Hematopoietic multipotent progenitor cell treated with erythropoietin and hydrocortisone succinate and interleukin-3 and kit ligand, for 15 days (in vitro differentiated cells): ENCODE measurements around the gene KCNQ5.

ENCODE experiments used
- DNase-seq: peaks from one replicate; pipeline ENCODE4 v3.0.0-alpha.2; 2015; ENCODE audit warnings: low spot score

The KCNQ5 gene

DNA sequence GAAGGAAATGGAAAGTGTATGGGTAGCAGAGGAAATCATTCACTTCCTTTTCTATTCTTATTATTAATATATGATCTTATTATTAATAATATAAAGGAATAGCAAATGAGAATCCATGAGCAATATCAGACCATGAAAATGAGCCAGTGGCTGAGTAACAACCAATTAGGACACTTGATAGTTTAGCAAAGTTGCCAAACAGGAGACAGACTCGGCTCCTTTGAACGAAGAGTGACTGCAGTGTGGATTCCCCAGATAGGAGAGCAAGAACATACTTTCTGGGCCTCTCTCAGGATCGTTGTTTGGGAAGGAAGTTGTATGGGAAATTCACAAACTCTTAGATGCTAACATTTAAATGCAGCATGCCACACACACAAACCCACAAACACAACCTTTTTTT is 381.4 kb downstream of the KCNQ5 start:
- DNase-seq = no peak

DNA sequence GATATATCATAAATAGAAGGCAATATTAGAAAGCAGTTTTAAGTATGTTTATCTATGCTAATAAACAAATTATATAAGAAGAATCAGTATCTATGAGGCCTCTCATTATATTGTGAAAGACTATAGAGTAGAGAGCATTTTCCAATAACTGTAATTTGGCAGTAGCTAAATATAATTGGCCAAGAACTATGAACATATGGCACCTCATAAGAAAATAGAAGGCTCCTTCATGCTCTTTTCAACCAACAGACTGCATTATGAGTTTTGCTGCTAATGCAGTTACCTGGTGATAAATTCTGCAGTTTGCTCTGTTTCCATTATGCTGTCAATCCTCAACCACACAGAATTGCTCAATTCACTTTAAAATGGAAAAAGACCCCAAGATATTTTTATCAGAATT is 382.4 kb downstream of the KCNQ5 start:
- DNase-seq = no peak

DNA sequence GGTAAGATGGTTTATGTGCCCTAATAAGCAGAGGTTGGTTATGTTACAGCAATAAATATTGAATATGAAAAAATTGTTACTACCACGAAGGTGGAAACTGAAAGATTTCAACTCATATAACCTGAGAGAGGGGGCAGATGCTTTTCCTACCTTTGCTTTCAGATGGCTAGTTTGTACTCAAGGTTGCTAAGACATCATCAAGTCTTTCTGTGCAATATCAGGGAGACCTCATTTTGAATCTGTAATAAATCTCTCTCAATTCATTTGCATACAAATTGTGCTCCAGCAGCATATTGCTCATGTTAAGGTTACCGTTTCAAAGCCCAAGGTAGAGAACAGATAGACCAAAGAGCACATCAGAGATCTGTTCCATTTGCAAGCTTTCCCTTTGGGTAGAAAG is 383.0 kb downstream of the KCNQ5 start:
- DNase-seq = no peak

GRCh38 chr6:73006146-73006545 is 384.3 kb downstream of the KCNQ5 start:
- DNase-seq = no peak

GRCh38 chr6:73011945-73012344 is 390.1 kb downstream of the KCNQ5 start:
- DNase-seq = no peak

GRCh38 chr6:73017476-73017875 is 395.6 kb downstream of the KCNQ5 start:
- no peak for DNase-seq

DNA sequence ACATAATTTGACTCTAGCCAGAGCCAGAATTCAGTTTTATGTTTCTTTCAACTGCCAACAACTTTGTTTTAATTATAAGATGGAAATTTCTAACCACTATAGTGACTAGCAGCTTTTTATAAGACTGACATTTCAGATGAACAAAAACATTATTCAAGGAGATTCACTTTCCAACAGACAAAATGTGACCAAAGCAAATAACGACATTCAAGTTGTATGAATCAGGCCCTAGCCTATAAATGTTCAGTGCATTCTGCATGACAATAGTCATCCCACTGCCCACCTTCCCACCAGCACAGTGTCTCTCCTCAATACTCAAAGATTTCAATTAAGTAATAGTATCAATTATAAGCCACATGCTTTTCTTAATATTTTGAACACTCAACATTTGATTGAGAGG is 402.7 kb downstream of the KCNQ5 start:
- DNase-seq = no peak

GRCh38 chr6:73027691-73028090 is 405.8 kb downstream of the KCNQ5 start:
- no peak for DNase-seq

DNA sequence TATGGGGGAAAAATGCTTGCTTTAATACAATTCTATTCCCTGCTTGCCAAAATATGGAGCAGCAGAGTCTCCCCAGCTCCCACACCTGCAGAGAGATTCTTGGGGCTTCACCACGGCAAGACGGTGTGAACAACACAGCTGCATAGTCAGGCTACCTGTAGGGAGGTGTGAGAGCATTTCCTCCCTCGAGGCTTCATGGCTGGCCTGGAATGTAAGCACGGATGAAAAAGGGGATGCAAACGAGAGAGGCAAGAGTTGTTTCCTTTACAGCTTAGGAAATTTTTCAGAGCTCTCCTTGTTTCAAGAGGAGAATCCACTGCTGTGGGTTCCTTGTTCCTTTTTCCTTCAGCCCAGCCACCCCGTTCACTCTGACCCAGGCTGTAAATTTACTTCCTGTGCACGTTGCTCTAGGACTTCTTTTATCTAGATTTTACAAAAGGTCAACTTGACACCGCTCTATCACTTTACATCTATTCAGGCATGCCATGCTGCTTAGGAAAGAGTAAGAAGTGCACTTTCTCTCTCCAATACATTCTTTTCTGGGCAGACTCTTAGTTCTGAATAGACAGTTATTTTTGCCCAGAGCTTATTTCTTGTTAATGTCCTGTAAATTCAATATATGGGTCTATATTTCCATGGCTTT is 406.4 kb downstream of the KCNQ5 start:
- no peak for DNase-seq

GRCh38 chr6:73028893-73029450 is 407.1 kb downstream of the KCNQ5 start:
- no peak for DNase-seq

DNA sequence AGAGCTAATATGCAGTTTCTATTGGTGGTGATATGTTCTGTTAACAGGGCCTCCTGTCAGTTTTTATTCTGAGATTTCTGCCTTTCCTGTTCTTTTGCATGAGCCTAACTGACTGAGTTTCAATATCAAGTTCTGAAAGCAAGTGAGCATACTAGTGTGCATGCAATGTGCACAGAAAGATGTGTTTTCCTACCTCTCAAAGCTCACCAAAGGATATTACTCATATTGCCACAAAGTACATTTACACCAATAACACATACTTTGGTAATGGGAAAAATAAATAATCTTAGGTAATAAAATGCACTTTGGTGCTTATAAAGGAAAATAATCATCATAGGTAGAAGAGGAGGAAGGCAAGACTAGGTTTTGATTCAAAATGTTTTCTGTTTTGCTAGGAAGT is 408.4 kb downstream of the KCNQ5 start:
- no peak for DNase-seq

- no peak for DNase-seq
These were observed 409.2 kb downstream of the KCNQ5 start for GRCh38 chr6:73030791-73031782.

- no peak for DNase-seq
These were observed 410.7 kb downstream of the KCNQ5 start for GRCh38 chr6:73032586-73032985.

GRCh38 chr6:73036689-73037088 is 414.8 kb downstream of the KCNQ5 start:
- no peak for DNase-seq

DNA sequence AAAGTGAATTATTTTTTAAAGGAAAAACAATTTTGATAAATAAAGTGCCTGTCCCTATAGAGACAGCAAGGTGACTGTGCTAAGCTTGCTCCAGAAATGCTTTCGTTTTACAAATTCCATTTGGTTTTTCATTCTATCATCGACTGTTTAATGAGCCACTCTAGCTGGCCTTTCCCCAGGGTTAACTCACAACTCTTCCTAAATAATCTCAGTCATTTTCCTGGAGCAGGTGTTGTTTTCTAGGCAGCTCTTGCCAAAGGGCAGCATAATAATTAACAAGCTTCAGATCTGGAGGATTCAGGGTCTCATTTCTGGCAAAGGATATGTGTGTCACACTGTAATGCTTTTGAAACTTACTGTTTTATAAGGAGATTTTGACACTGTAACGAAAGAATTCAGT is 419.2 kb downstream of the KCNQ5 start:
- no peak for DNase-seq

GRCh38 chr6:73042892-73043291 is 421.0 kb downstream of the KCNQ5 start:
- DNase-seq = no peak

DNA sequence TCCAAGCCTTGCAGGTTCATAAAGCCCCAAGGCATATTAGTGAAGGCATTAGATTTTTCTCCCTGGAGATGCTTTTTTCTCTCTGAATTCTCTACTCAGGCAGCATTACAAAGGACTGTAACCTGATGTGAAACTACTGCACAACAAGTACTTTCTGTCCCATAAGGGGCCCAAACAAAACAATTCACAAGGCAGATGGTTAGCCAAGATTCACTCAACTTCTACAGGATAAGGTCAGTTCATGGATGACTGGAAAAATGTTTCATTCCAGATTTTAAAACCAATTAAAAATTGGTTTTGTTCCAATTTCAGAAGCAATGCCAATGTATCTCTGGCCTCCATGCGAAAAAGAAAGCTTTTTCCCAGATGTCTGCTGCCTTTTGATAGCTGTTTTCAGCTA is 421.6 kb downstream of the KCNQ5 start:
- no peak for DNase-seq

DNA sequence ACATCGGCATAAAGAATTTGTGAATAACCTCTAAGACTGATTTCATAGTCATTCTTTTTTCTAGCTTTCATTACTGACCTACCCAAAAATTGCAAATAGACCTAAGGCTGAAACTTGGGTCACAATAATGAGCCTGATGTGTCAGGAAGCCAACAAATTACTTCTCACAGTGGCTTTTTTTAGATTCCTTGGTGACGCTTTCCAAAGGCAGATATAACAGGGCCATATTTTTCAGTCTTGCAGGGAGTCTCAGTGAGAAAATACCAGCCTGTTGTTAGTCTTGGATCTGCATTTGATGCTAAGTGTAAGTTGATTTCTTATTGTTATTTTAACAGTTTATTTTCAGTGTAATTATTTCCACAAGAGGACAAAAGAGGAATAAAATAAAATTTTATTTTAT is 423.7 kb downstream of the KCNQ5 start:
- DNase-seq = no peak

- no peak for DNase-seq
These were observed 425.9 kb downstream of the KCNQ5 start for GRCh38 chr6:73047801-73048200.

GRCh38 chr6:73049971-73050594 is 428.2 kb downstream of the KCNQ5 start:
- no peak for DNase-seq

DNA sequence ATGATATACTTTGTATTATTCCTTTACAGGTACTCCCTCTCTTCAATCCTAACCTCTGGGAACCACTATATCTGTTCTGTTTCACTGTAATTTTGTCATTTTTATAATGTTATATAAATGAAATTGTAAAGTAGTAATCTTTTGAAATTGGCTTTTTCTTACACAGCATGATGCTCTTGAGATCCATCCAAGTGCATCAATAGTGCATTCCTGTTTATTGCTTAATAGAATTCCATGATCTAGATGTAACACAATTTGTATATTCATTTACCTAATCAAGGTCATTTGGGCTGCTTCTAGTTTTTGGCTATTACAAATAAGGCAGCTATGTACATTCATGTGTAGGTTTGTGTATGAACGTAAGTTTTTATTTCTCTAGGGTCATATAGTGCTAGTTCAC is 428.8 kb downstream of the KCNQ5 start:
- DNase-seq = no peak

- no peak for DNase-seq
These were observed 429.3 kb downstream of the KCNQ5 start for GRCh38 chr6:73051147-73051546.

GRCh38 chr6:73054958-73055357 is 433.1 kb downstream of the KCNQ5 start:
- DNase-seq = no peak
